HepG2 (cell line): ENCODE results near the gene SRP72. TPM values are rescaled to one million over a fixed set of nuclear protein-coding genes. Genes with fewer than 3 reads are reported as not detected.
A peak's percentile ranks its signal among the peaks of the same experiment; 100 is the strongest.

Experiments
- ATAC-seq: fragments of 200-7000 bp; cut with Tn5 transposase; 3 replicates; pipeline ENCODE4 v1.9.1; 2020; ENCODE audit warnings: mild to moderate bottlenecking, moderate library complexity
- BruUV-seq: library from RNA; stranded (reverse); fragments of 400-500 nt; replicated peaks from 2 replicates; lab custom pipeline; 2021; lab: Mats Ljungman, UMichigan
- CTCF ChIA-PET: fragments of 300-600 bp; formaldehyde crosslinking; extraction: SDS; loops from one replicate; lab custom pipeline; 2021; ENCODE audit warnings: low total read pairs, inconsistent platforms, low intra/inter-chr PET ratio; lab: Yijun Ruan, JAX
- POLR2A ChIA-PET: fragments of 350-600 bp; sonication (Branson Sonifier 250); formaldehyde crosslinking; loops from one replicate; lab custom pipeline; 2020; ENCODE audit warnings: antibody characterized with exemption, inconsistent platforms; lab: Yijun Ruan, JAX
- DNase-seq: peaks from one replicate; pipeline ENCODE4 v3.0.0-alpha.2; 2015; ENCODE audit warnings: low spot score
- FAIRE-seq: peaks from 3 replicates; lab custom pipeline; 2011; peaks lifted over from hg19 to GRCh38; lab: Jason Lieb, UNC
- H2AFZ ChIP-seq: one replicate; pipeline ENCODE4 v1.6.1; 2011; ENCODE audit warnings: low read length, inconsistent platforms
- H3K27ac ChIP-seq: fragments of 300-600 bp; 3 replicates; pipeline ENCODE4 v1.8.0; 2011; ENCODE audit warnings: mixed run types, mild to moderate bottlenecking, mixed read lengths, low read length, inconsistent platforms; ENCODE audit not compliant: insufficient read depth; ENCODE audit errors: extremely low read length
- H3K27me3 ChIP-seq, 2 experiments: fragments of 200-600 bp in 1 of 2; 2 replicates in 1 of 2; 3 replicates in 1 of 2; pipeline versions ENCODE4 v1.6.0 to v1.8.0; 2011; ENCODE audit warnings: low read length in 2 of 2, mild to moderate bottlenecking in 2 of 2, moderate library complexity in 2 of 2, inconsistent platforms in 1 of 2; ENCODE audit not compliant: insufficient read depth in 2 of 2, control insufficient read depth in 1 of 2
- H3K36me3 ChIP-seq, 2 experiments: fragments of 200-600 bp in 1 of 2; replicated peaks in 1 of 2; 2 replicates in 1 of 2; 3 replicates in 1 of 2; pipeline versions ENCODE4 v1.5.1 to v1.8.0; 2011; ENCODE audit warnings: low read length in 2 of 2, inconsistent platforms in 1 of 2; ENCODE audit not compliant: insufficient read depth in 2 of 2, control insufficient read depth in 1 of 2
- H3K4me1 ChIP-seq: 2 replicates; pipeline ENCODE4 v1.5.1; 2012; ENCODE audit warnings: low read length, inconsistent platforms; ENCODE audit not compliant: insufficient read depth
- H3K4me2 ChIP-seq: 2 replicates; pipeline ENCODE4 v1.6.0; 2011; ENCODE audit warnings: low read depth, low read length, inconsistent platforms
- H3K4me3 ChIP-seq, 3 experiments: fragments of 200-600 bp in 1 of 3; sonication (generic), shearing (Covaris generic) in 1 of 3; replicated peaks in 1 of 3; 2 replicates each; pipeline ENCODE4 v1.5.1; 2011 to 2016; ENCODE audit warnings: low read length in 3 of 3, inconsistent platforms in 2 of 3, low read depth in 2 of 3, mild to moderate bottlenecking in 2 of 3, control low read depth in 1 of 3, mixed read lengths in 1 of 3; ENCODE audit not compliant: insufficient read depth in 1 of 3
- H3K79me2 ChIP-seq: one replicate; pipeline ENCODE4 v1.6.1; 2011; ENCODE audit warnings: low read length, inconsistent platforms; ENCODE audit not compliant: insufficient read depth
- H3K9ac ChIP-seq: 2 replicates; pipeline ENCODE4 v1.6.0; 2011; ENCODE audit warnings: mild to moderate bottlenecking, low read depth, low read length, inconsistent platforms; ENCODE audit not compliant: insufficient read depth
- H3K9me3 ChIP-seq: 2 replicates; pipeline ENCODE4 v1.5.1; 2012; ENCODE audit warnings: mild to moderate bottlenecking, low read length
- H4K20me1 ChIP-seq: 2 replicates; pipeline ENCODE4 v1.6.0; 2011; ENCODE audit warnings: inconsistent platforms, mild to moderate bottlenecking, low read length, moderate library complexity; ENCODE audit not compliant: insufficient read depth
- ARNT ChIP-seq: fragments of 450-650 bp; IDR thresholded peaks from 2 replicates; pipeline ENCODE4 v1.6.1; 2017
- CEBPB ChIP-seq: IDR thresholded peaks from 2 replicates; pipeline ENCODE4 v1.6.1; 2011; ENCODE audit warnings: low read depth, low read length, improper control_type of control experiment, borderline replicate concordance
- ONECUT2 ChIP-seq: sonication (generic); formaldehyde crosslinking; IDR thresholded peaks from 2 replicates; pipeline ENCODE4 v1.4.0; 2020; ENCODE audit warnings: missing genetic modification reagents
- ZKSCAN8 ChIP-seq: IDR thresholded peaks from 2 replicates; pipeline ENCODE4 v1.6.1; 2016; ENCODE audit warnings: borderline replicate concordance, missing genetic modification reagents, missing compliant biosample characterization
- ZNF570 ChIP-seq: sonication (generic); formaldehyde crosslinking; IDR thresholded peaks from 2 replicates; pipeline ENCODE4 v1.4.0; 2020; ENCODE audit warnings: mild to moderate bottlenecking, missing genetic modification reagents, borderline replicate concordance
- ZNF616 ChIP-seq: sonication (generic); formaldehyde crosslinking; IDR thresholded peaks from 2 replicates; pipeline ENCODE4 v1.5.0; 2020; ENCODE audit warnings: low read depth, mild to moderate bottlenecking, missing genetic modification reagents
- ZNF674 ChIP-seq: sonication (generic); formaldehyde crosslinking; IDR thresholded peaks from 2 replicates; pipeline ENCODE4 v1.5.0; 2020; ENCODE audit warnings: low read depth, mild to moderate bottlenecking, missing genetic modification reagents
- WGBS: methylation state at CpG from one replicate; pipeline ENCODE4 v1.1.6; 2017; ENCODE audit warnings: low lambda C conversion rate; 5-methylcytosine and 5-hydroxymethylcytosine counted together
- in situ Hi-C: cut with HindIII; loops from 2 replicates; pipeline ENCODE4 v1.10.0; 2017; ENCODE audit warnings: low pct_unique_long_range_greater_than_20kb; ENCODE audit not compliant: extremely low pct_ligation_motif_present
- intact Hi-C: fragments of 100-400 bp; cut with micrococcal nuclease; formaldehyde crosslinking; loops from one replicate; pipeline ENCODE4 v1.10.0; 2022; ENCODE audit not compliant: unreplicated experiment
- polyA plus RNA-seq, 8 experiments: library from polyadenylated mRNA; depleted of rRNA in 3 of 8; stranded (reverse) in 7 of 8; unstranded in 1 of 8; fragments of >200 nt; fragmentation: Illumina TruSeq in 4 of 8; extraction: Trizol in 4 of 8; gene quantifications; 2 replicates each; pipeline versions ENCODE4 v1.2.1 to v1.2.3, GENCODE V29; 2011 to 2016; ENCODE audit warnings: low read depth in 4 of 8, missing spikeins in 1 of 8, mixed read lengths in 1 of 8; ENCODE audit not compliant: insufficient read depth in 1 of 8
- total RNA-seq, 5 experiments: library from RNA; depleted of rRNA; stranded (reverse); fragments of >200 nt; fragmentation: Illumina TruSeq; extraction: Trizol; gene quantifications; 2 replicates each; pipeline ENCODE4 v1.2.3, GENCODE V29; 2016; ENCODE audit warnings: low read depth in 1 of 5
- TF ChIP-seq, protein P1 (sequence below): sonication (generic); formaldehyde crosslinking; IDR thresholded peaks from 2 replicates; pipeline ENCODE4 v1.4.0; 2020; ENCODE audit warnings: missing genetic modification reagents
- TF ChIP-seq, protein P2 (sequence below): fragments of 450-650 bp; IDR thresholded peaks from 2 replicates; pipeline ENCODE4 v1.6.1; 2017; ENCODE audit warnings: mild to moderate bottlenecking
- TF ChIP-seq, protein P3 (sequence below): sonication (generic); formaldehyde crosslinking; IDR thresholded peaks from 2 replicates; pipeline ENCODE4 v1.5.1; 2020; ENCODE audit warnings: mild to moderate bottlenecking, missing genetic modification reagents, moderate library complexity
- TF ChIP-seq, protein P4 (sequence below): sonication (generic); formaldehyde crosslinking; IDR thresholded peaks from 2 replicates; pipeline ENCODE4 v1.5.1; 2020; ENCODE audit warnings: missing genetic modification reagents, mild to moderate bottlenecking, borderline replicate concordance

Gene SRP72
- total and polyA plus RNA-seq, 2 of the 13 experiments (the other 11 are each of a cell fraction or from before 2014, with no cell fraction given), result 64.9 to 75.6 TPM

DNA sequence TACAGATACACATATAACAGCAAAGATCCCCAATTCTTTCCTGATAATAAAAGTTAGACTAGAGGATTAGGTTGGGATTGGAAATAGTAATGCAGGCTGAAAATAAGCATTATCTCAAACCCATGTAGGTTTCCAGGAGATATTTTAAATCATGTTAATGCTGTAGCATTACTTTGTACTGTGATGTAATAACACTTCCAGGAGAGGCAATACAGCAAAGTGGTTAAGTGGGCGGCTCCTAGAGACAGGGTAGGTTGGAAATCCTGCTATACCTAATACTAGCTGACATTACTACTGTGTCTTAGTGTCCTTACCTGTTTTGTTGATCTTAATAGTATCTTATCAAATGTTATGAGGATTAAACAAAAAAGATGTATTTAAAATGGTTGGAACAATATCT lies 21.7 kb upstream of the SRP72 start:
- H3K9ac ChIP-seq, result no peak overlapping the region
- H3K27ac ChIP-seq, result no peak overlapping the region
- peaks cover 10 to 62% of the 10 kb centered on the region in 2 experiments for H3K36me3 ChIP-seq
- intact Hi-C loops (no loop called here), in situ Hi-C loops (no loop called here)
- CTCF ChIA-PET, result no interaction called here
- no peak for FAIRE-seq
- H4K20me1 ChIP-seq, result peaks cover 36% of the 10 kb centered on the region
- no peak for DNase-seq
- BruUV-seq, result no TSS peak
- peaks cover 52% of the 10 kb centered on the region for H3K4me1 ChIP-seq
- POLR2A ChIA-PET, result interaction anchor here (1.8 kb wide), 1 partner anchor 10 kb away, joined by 21 read pairs; the partner anchor contains the start of genes PAICS and PPAT
- H2AFZ ChIP-seq, result no peak overlapping the region
- H3K79me2 ChIP-seq, result peaks cover 55% of the 10 kb centered on the region
- no peak overlapping the region; the same call in 1 of the 2 replicates for H3K4me2 ChIP-seq
- no peaks in the 10 kb centered on the region for H3K9me3 ChIP-seq
- H3K27me3 ChIP-seq, result no peaks in the 10 kb centered on the region
- TF ChIP-seq CEBPB, result 0 out of 2 replicates have a peak, but pooled peaks have one; percentile 1
- no peak for TF ChIP-seq ZNF616 (CRISPR knock-in tag)
- no peak overlapping the region for H3K4me3 ChIP-seq
- 100% methylated on average over 1 of the region's 1 CpG for WGBS
- ATAC-seq, result no peak

DNA sequence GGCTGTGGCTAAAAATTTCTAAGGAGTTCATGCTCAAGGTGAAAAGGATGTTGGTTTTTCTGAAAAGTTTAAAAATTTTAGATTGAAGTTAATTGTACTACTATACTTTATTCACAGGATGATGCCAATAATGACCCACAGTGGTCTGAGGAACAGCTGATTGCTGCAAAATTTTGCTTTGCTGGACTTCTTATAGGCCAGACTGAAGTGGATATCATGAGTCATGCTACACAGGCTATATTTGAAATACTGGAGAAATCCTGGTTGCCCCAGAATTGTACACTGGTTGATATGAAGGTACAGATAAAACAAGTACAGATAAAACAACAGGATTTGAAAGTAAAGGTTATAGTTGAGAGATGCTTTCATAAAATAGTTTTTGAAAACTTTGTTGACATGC lies 19.1 kb upstream of the SRP72 start:
- intact Hi-C loops, result no loop called here
- BruUV-seq, result no TSS peak
- CTCF ChIA-PET, result no interaction called here
- FAIRE-seq, result no peak
- Histone ChIP-seq H2AFZ (no peak overlapping the region), H3K36me3 (peaks cover 9 to 59% of the 10 kb centered on the region in 2 experiments), H3K4me1 (peaks cover 26% of the 10 kb centered on the region), H3K9me3 (no peaks in the 10 kb centered on the region), H3K9ac (no peak overlapping the region), H3K4me3 (no peak overlapping the region), H4K20me1 (peaks cover 18% of the 10 kb centered on the region; the same call in 1 of the 2 replicates), H3K4me2 (no peak overlapping the region), H3K27ac (no peak overlapping the region), H3K27me3 (no peaks in the 10 kb centered on the region), H3K79me2 (peaks cover 29% of the 10 kb centered on the region)
- POLR2A ChIA-PET, result no interaction called here
- no peak for ATAC-seq
- no peak for DNase-seq
- in situ Hi-C loops, result no loop called here
- no peak for TF ChIP-seq ZKSCAN8 (CRISPR knock-in tag)
- no peak for TF ChIP-seq ONECUT2 (CRISPR knock-in tag)
- no peak for TF ChIP-seq ZNF570 (CRISPR knock-in tag)
- no peak for TF ChIP-seq ARNT
- no peak for TF ChIP-seq ZNF674 (CRISPR knock-in tag)
- TF ChIP-seq, protein P1, sequence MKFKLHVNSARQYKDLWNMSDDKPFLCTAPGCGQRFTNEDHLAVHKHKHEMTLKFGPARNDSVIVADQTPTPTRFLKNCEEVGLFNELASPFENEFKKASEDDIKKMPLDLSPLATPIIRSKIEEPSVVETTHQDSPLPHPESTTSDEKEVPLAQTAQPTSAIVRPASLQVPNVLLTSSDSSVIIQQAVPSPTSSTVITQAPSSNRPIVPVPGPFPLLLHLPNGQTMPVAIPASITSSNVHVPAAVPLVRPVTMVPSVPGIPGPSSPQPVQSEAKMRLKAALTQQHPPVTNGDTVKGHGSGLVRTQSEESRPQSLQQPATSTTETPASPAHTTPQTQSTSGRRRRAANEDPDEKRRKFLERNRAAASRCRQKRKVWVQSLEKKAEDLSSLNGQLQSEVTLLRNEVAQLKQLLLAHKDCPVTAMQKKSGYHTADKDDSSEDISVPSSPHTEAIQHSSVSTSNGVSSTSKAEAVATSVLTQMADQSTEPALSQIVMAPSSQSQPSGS (CRISPR knock-in tag), result no peak
- TF ChIP-seq, protein P2, sequence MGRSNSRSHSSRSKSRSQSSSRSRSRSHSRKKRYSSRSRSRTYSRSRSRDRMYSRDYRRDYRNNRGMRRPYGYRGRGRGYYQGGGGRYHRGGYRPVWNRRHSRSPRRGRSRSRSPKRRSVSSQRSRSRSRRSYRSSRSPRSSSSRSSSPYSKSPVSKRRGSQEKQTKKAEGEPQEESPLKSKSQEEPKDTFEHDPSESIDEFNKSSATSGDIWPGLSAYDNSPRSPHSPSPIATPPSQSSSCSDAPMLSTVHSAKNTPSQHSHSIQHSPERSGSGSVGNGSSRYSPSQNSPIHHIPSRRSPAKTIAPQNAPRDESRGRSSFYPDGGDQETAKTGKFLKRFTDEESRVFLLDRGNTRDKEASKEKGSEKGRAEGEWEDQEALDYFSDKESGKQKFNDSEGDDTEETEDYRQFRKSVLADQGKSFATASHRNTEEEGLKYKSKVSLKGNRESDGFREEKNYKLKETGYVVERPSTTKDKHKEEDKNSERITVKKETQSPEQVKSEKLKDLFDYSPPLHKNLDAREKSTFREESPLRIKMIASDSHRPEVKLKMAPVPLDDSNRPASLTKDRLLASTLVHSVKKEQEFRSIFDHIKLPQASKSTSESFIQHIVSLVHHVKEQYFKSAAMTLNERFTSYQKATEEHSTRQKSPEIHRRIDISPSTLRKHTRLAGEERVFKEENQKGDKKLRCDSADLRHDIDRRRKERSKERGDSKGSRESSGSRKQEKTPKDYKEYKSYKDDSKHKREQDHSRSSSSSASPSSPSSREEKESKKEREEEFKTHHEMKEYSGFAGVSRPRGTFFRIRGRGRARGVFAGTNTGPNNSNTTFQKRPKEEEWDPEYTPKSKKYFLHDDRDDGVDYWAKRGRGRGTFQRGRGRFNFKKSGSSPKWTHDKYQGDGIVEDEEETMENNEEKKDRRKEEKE, result no peak
- TF ChIP-seq, protein P3, sequence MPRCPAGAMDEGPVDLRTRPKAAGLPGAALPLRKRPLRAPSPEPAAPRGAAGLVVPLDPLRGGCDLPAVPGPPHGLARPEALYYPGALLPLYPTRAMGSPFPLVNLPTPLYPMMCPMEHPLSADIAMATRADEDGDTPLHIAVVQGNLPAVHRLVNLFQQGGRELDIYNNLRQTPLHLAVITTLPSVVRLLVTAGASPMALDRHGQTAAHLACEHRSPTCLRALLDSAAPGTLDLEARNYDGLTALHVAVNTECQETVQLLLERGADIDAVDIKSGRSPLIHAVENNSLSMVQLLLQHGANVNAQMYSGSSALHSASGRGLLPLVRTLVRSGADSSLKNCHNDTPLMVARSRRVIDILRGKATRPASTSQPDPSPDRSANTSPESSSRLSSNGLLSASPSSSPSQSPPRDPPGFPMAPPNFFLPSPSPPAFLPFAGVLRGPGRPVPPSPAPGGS, result no peak
- TF ChIP-seq, protein P4, sequence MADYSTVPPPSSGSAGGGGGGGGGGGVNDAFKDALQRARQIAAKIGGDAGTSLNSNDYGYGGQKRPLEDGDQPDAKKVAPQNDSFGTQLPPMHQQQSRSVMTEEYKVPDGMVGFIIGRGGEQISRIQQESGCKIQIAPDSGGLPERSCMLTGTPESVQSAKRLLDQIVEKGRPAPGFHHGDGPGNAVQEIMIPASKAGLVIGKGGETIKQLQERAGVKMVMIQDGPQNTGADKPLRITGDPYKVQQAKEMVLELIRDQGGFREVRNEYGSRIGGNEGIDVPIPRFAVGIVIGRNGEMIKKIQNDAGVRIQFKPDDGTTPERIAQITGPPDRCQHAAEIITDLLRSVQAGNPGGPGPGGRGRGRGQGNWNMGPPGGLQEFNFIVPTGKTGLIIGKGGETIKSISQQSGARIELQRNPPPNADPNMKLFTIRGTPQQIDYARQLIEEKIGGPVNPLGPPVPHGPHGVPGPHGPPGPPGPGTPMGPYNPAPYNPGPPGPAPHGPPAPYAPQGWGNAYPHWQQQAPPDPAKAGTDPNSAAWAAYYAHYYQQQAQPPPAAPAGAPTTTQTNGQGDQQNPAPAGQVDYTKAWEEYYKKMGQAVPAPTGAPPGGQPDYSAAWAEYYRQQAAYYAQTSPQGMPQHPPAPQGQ (CRISPR knock-in tag), result no peak
